HepG2 (cell line): Measurements from ENCODE around the gene SPPL2B. TPM values are rescaled to one million over a fixed set of nuclear protein-coding genes. Genes with fewer than 3 reads are reported as not detected.
A peak's percentile ranks its signal among the peaks of the same experiment; 100 is the strongest.

Source experiments
- ARNT ChIP-seq: fragments of 450-650 bp; IDR thresholded peaks from 2 replicates; pipeline ENCODE4 v1.6.1; 2017
- CBX2 ChIP-seq, 2 experiments: fragments of 200-600 bp in 1 of 2; sonication (generic); formaldehyde crosslinking in 1 of 2; IDR thresholded peaks; 2 replicates each; pipeline versions ENCODE4 v1.7.0 to v1.8.1; 2018 to 2022; ENCODE audit warnings: low read depth in 2 of 2, low read length in 1 of 2, mild to moderate bottlenecking in 1 of 2, missing genetic modification reagents in 1 of 2
- DMAP1 ChIP-seq: IDR thresholded peaks from 2 replicates; pipeline ENCODE4 v1.6.1; 2016
- ELF3 ChIP-seq: IDR thresholded peaks from 2 replicates; pipeline ENCODE4 v1.6.1; 2016; ENCODE audit warnings: missing genetic modification reagents, missing compliant biosample characterization
- FOSL1 ChIP-seq: sonication (generic); formaldehyde crosslinking; IDR thresholded peaks from 2 replicates; pipeline ENCODE4 v1.9.0; 2021; ENCODE audit warnings: missing genetic modification reagents, borderline replicate concordance
- GPN1 ChIP-seq: sonication (generic); formaldehyde crosslinking; IDR thresholded peaks from 2 replicates; pipeline ENCODE4 v1.5.1; 2020; ENCODE audit warnings: missing genetic modification reagents, borderline replicate concordance
- IRF2 ChIP-seq: IDR thresholded peaks from 2 replicates; pipeline ENCODE4 v1.6.1; 2018; ENCODE audit warnings: missing genetic modification reagents, missing compliant biosample characterization
- KLF16 ChIP-seq, 2 experiments: sonication (generic) in 1 of 2; formaldehyde crosslinking in 1 of 2; IDR thresholded peaks; 2 replicates each; pipeline versions ENCODE4 v1.6.1 to v1.8.0; 2016 to 2023; ENCODE audit warnings: missing genetic modification reagents in 2 of 2, missing compliant biosample characterization in 1 of 2
- MAFG ChIP-seq: sonication (generic); formaldehyde crosslinking; IDR thresholded peaks from 2 replicates; pipeline ENCODE4 v1.5.1; 2020; ENCODE audit warnings: mild to moderate bottlenecking, missing genetic modification reagents
- POLR2AphosphoS2 ChIP-seq: IDR thresholded peaks from 2 replicates; pipeline ENCODE4 v1.6.1; 2011; ENCODE audit warnings: low read depth, low read length, improper control_type of control experiment
- ZBTB43 ChIP-seq: sonication (generic); formaldehyde crosslinking; conservative IDR thresholded peaks from 2 replicates; pipeline ENCODE4 v1.4.0; 2020; ENCODE audit warnings: missing genetic modification reagents
- ZFX ChIP-seq: sonication (generic); formaldehyde crosslinking; IDR thresholded peaks from 2 replicates; pipeline ENCODE4 v1.4.0; 2020; ENCODE audit warnings: mild to moderate bottlenecking, low read depth, missing genetic modification reagents, moderate library complexity
- ZNF17 ChIP-seq: sonication (generic); formaldehyde crosslinking; IDR thresholded peaks from 2 replicates; pipeline ENCODE4 v1.5.0; 2020; ENCODE audit warnings: mild to moderate bottlenecking, missing genetic modification reagents
- ZNF234 ChIP-seq: sonication (generic); formaldehyde crosslinking; conservative IDR thresholded peaks from 2 replicates; pipeline ENCODE4 v1.5.1; 2020; ENCODE audit warnings: mild to moderate bottlenecking, missing genetic modification reagents
- ZNF3 ChIP-seq: IDR thresholded peaks from 2 replicates; pipeline ENCODE4 v1.7.0; 2017; ENCODE audit warnings: inconsistent platforms
- ZSCAN21 ChIP-seq: sonication (generic); formaldehyde crosslinking; IDR thresholded peaks from 2 replicates; pipeline ENCODE4 v1.8.0; 2022; ENCODE audit warnings: mild to moderate bottlenecking, missing genetic modification reagents, moderate library complexity, borderline replicate concordance
- polyA plus RNA-seq, 8 experiments: library from polyadenylated mRNA; depleted of rRNA in 3 of 8; stranded (reverse) in 7 of 8; unstranded in 1 of 8; fragments of >200 nt; fragmentation: Illumina TruSeq in 4 of 8; extraction: Trizol in 4 of 8; gene quantifications; 2 replicates each; pipeline versions ENCODE4 v1.2.1 to v1.2.3, GENCODE V29; 2011 to 2016; ENCODE audit warnings: low read depth in 4 of 8, missing spikeins in 1 of 8, mixed read lengths in 1 of 8; ENCODE audit not compliant: insufficient read depth in 1 of 8
- total RNA-seq, 5 experiments: library from RNA; depleted of rRNA; stranded (reverse); fragments of >200 nt; fragmentation: Illumina TruSeq; extraction: Trizol; gene quantifications; 2 replicates each; pipeline ENCODE4 v1.2.3, GENCODE V29; 2016; ENCODE audit warnings: low read depth in 1 of 5
- TF ChIP-seq, protein P1 (sequence below): IDR thresholded peaks from 2 replicates; pipeline ENCODE4 v1.6.1; 2016; ENCODE audit warnings: mild to moderate bottlenecking
- TF ChIP-seq, protein P2 (sequence below): sonication (generic); formaldehyde crosslinking; IDR thresholded peaks from 2 replicates; pipeline ENCODE4 v1.4.0; 2020; ENCODE audit warnings: mild to moderate bottlenecking, missing genetic modification reagents
- TF ChIP-seq, protein P3 (sequence below), 2 experiments: sonication (generic) in 1 of 2; formaldehyde crosslinking in 1 of 2; IDR thresholded peaks; 2 replicates each; pipeline versions ENCODE4 v1.4.0 to v1.6.1; 2018 to 2020; ENCODE audit warnings: missing genetic modification reagents in 2 of 2, borderline replicate concordance in 1 of 2, low read depth in 1 of 2, mild to moderate bottlenecking in 1 of 2, missing biosample characterization in 1 of 2
- TF ChIP-seq, protein P4 (sequence below): IDR thresholded peaks from 2 replicates; pipeline ENCODE4 v1.4.0; 2020; ENCODE audit warnings: mild to moderate bottlenecking, missing genetic modification reagents

SPPL2B gene
- total and polyA plus RNA-seq, 2 of the 13 experiments (the other 11 are each of a cell fraction or from before 2014, with no cell fraction given): 14.9 to 15.2 TPM

- TF ChIP-seq FOSL1 (CRISPR knock-in tag) (peak; percentile 68), POLR2AphosphoS2 (no peak), CBX2 (IDR thresholded peaks at IDR 0.05; ENCODE audit: low read depth, low read length) (no peak), CBX2 (CRISPR knock-in tag; IDR thresholded peaks at IDR 0.05; ENCODE audit: low read depth) (no peak), ZNF17 (CRISPR knock-in tag) (no peak), MAFG (CRISPR knock-in tag) (no peak), IRF2 (CRISPR knock-in tag) (peak; percentile 40; the same call in 1 of the 2 replicates), GPN1 (no peak), ZSCAN21 (CRISPR knock-in tag) (0 out of 2 replicates have a peak, but pooled peaks have one; percentile 57), DMAP1 (CRISPR knock-in tag) (peak; percentile 38; the same call in 1 of the 2 replicates), ARNT (no peak), ELF3 (CRISPR knock-in tag) (peak; percentile 67), KLF16 (CRISPR knock-in tag; IDR thresholded peaks at IDR 0.05) (peak in 1 of 2 experiments; percentile 47; a peak in 1 of 4 replicates), ZNF234 (CRISPR knock-in tag) (no peak), ZNF3 (peak; percentile 31; the same call in 1 of the 2 replicates), ZBTB43 (CRISPR knock-in tag) (0 out of 2 replicates have a peak, but pooled peaks have one; percentile 34), ZFX (peak; percentile 14; the same call in 1 of the 2 replicates)
- TF ChIP-seq, protein P1, sequence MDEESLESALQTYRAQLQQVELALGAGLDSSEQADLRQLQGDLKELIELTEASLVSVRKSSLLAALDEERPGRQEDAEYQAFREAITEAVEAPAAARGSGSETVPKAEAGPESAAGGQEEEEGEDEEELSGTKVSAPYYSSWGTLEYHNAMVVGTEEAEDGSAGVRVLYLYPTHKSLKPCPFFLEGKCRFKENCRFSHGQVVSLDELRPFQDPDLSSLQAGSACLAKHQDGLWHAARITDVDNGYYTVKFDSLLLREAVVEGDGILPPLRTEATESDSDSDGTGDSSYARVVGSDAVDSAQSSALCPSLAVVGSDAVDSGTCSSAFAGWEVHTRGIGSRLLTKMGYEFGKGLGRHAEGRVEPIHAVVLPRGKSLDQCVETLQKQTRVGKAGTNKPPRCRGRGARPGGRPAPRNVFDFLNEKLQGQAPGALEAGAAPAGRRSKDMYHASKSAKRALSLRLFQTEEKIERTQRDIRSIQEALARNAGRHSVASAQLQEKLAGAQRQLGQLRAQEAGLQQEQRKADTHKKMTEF (CRISPR knock-in tag): peak; percentile 50
- TF ChIP-seq, protein P2, sequence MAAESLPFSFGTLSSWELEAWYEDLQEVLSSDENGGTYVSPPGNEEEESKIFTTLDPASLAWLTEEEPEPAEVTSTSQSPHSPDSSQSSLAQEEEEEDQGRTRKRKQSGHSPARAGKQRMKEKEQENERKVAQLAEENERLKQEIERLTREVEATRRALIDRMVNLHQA (CRISPR knock-in tag): no peak
- TF ChIP-seq, protein P3, sequence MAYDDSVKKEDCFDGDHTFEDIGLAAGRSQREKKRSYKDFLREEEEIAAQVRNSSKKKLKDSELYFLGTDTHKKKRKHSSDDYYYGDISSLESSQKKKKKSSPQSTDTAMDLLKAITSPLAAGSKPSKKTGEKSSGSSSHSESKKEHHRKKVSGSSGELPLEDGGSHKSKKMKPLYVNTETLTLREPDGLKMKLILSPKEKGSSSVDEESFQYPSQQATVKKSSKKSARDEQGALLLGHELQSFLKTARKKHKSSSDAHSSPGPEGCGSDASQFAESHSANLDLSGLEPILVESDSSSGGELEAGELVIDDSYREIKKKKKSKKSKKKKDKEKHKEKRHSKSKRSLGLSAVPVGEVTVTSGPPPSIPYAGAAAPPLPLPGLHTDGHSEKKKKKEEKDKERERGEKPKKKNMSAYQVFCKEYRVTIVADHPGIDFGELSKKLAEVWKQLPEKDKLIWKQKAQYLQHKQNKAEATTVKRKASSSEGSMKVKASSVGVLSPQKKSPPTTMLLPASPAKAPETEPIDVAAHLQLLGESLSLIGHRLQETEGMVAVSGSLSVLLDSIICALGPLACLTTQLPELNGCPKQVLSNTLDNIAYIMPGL (CRISPR knock-in tag; IDR thresholded peaks at IDR 0.05; ENCODE audit: borderline replicate concordance in 1 of 2, low read depth in 1 of 2): peak in 1 of 2 experiments; percentile 42; a peak in 1 of 4 replicates
- TF ChIP-seq, protein P4, sequence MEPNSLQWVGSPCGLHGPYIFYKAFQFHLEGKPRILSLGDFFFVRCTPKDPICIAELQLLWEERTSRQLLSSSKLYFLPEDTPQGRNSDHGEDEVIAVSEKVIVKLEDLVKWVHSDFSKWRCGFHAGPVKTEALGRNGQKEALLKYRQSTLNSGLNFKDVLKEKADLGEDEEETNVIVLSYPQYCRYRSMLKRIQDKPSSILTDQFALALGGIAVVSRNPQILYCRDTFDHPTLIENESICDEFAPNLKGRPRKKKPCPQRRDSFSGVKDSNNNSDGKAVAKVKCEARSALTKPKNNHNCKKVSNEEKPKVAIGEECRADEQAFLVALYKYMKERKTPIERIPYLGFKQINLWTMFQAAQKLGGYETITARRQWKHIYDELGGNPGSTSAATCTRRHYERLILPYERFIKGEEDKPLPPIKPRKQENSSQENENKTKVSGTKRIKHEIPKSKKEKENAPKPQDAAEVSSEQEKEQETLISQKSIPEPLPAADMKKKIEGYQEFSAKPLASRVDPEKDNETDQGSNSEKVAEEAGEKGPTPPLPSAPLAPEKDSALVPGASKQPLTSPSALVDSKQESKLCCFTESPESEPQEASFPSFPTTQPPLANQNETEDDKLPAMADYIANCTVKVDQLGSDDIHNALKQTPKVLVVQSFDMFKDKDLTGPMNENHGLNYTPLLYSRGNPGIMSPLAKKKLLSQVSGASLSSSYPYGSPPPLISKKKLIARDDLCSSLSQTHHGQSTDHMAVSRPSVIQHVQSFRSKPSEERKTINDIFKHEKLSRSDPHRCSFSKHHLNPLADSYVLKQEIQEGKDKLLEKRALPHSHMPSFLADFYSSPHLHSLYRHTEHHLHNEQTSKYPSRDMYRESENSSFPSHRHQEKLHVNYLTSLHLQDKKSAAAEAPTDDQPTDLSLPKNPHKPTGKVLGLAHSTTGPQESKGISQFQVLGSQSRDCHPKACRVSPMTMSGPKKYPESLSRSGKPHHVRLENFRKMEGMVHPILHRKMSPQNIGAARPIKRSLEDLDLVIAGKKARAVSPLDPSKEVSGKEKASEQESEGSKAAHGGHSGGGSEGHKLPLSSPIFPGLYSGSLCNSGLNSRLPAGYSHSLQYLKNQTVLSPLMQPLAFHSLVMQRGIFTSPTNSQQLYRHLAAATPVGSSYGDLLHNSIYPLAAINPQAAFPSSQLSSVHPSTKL (CRISPR knock-in tag): peak; percentile 47; the same call in 1 of the 2 replicates
Measured at GRCh38 chr19:2385053-2385721, 56.7 kb downstream of the SPPL2B start (continued).
